Vagina (tissue), 2 donors: Measurements from ENCODE around the gene SRGAP3.

Experiments
- POLR2A ChIP-seq, 2 donors: fragments of 450-650 bp; IDR thresholded peaks; one replicate each; pipeline ENCODE4 v1.6.1; 2017; ENCODE audit warnings: antibody characterized with exemption in 2 of 2, mild to moderate bottlenecking in 2 of 2, moderate library complexity in 2 of 2
- POLR2AphosphoS5 ChIP-seq, 2 donors: sonication (generic); formaldehyde crosslinking; IDR thresholded peaks; one replicate each; pipeline ENCODE4 v1.9.0; 2017; ENCODE audit warnings: antibody characterized with exemption in 2 of 2, mild to moderate bottlenecking in 2 of 2, low read depth in 1 of 2; ENCODE audit not compliant: insufficient read depth in 1 of 2
- TF ChIP-seq, protein P1 (sequence below), 3 experiments: fragments of 450-650 bp in 2 of 3; fragments of 200-600 bp in 1 of 3; sonication (generic) in 1 of 3; IDR thresholded peaks; one replicate each; pipeline ENCODE4 v1.5.1; 2017 to 2019; ENCODE audit warnings: antibody characterized with exemption in 3 of 3, mild to moderate bottlenecking in 2 of 3, moderate library complexity in 2 of 3

DNA sequence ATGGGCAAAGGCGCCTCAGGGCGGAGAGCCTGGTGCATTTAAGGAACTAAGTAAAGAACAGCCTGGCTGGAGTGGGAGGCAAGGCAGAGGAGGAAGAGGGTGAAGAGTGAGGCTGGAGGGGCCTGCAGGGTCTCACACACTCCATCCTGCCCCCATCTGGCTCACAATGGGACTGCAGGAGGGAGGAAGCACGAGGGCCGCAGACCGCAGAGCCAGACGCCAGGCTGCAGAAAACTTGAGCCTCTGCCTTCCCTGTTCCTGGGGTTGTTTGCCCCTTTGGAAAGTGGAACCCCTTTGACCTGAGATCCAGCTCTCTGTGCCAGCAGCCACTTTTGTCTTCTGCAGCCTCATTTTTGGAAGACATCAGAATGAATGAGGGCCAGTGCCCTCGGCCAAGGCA lies 138.0 kb downstream of the SRGAP3 start:
- TF ChIP-seq, protein P1, sequence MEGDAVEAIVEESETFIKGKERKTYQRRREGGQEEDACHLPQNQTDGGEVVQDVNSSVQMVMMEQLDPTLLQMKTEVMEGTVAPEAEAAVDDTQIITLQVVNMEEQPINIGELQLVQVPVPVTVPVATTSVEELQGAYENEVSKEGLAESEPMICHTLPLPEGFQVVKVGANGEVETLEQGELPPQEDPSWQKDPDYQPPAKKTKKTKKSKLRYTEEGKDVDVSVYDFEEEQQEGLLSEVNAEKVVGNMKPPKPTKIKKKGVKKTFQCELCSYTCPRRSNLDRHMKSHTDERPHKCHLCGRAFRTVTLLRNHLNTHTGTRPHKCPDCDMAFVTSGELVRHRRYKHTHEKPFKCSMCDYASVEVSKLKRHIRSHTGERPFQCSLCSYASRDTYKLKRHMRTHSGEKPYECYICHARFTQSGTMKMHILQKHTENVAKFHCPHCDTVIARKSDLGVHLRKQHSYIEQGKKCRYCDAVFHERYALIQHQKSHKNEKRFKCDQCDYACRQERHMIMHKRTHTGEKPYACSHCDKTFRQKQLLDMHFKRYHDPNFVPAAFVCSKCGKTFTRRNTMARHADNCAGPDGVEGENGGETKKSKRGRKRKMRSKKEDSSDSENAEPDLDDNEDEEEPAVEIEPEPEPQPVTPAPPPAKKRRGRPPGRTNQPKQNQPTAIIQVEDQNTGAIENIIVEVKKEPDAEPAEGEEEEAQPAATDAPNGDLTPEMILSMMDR (IDR thresholded peaks at IDR 0.05): no peak
- no peak for TF ChIP-seq POLR2A (IDR thresholded peaks at IDR 0.05)
- TF ChIP-seq POLR2AphosphoS5 (IDR thresholded peaks at IDR 0.05; ENCODE audit: insufficient read depth in 1 of 2, low read depth in 1 of 2): no peak
